ENCODE results near the gene SLC22A15. TPM values are rescaled to one million over a fixed set of nuclear protein-coding genes. Genes with fewer than 3 reads are reported as not detected.

Gene SLC22A15
- total and polyA plus RNA-seq, 2 experiments from 2014 or later = 2.7 to 3.8 TPM

- no peak overlapping the region for H3K4me3 ChIP-seq
- no peaks in the 10 kb centered on the region for H3F3A ChIP-seq (replicated peaks; ENCODE audit: low read depth)
- no peaks in the 10 kb centered on the region for H3K36me3 ChIP-seq (ENCODE audit: insufficient read depth)
- H3K4me1 ChIP-seq (ENCODE audit: insufficient read depth) = peaks cover 4% of the 10 kb centered on the region; the same call in 1 of the 2 replicates
- H3K27me3 Mint-ChIP-seq (ENCODE audit: insufficient read depth, low read depth, poor library complexity) = no peaks in the 10 kb centered on the region
- H3K79me2 ChIP-seq (replicated peaks; ENCODE audit: insufficient read depth) = no peaks in the 10 kb centered on the region; the same call in 1 of the 2 replicates
- no peaks in the 10 kb centered on the region for H3K9me2 ChIP-seq (ENCODE audit: insufficient read depth)
- peaks cover 3% of the 10 kb centered on the region; the same call in 2 of the 3 replicates for H3K4me1 Mint-ChIP-seq
- H3K27me3 ChIP-seq (ENCODE audit: insufficient read depth) = no peaks in the 10 kb centered on the region
- ATAC-seq (no peak), DNase-seq (ENCODE audit: low spot score) (no peak)
- H2AFZ ChIP-seq = no peak overlapping the region
- no peak overlapping the region for H3K27ac Mint-ChIP-seq
- no peak overlapping the region for H3K4me2 ChIP-seq
- no peak overlapping the region for H3K27ac ChIP-seq (ENCODE audit: low read depth)
- no peak for TF ChIP-seq STAT1 (IDR thresholded peaks at IDR 0.05; ENCODE audit: unreplicated experiment)
- no peak for TF ChIP-seq CTCF (conservative IDR thresholded peaks at IDR 0.05; ENCODE audit: low read depth in 2 of 2)
- no peak for TF ChIP-seq POLR2AphosphoS5 (IDR thresholded peaks at IDR 0.05; ENCODE audit: low read depth)
- TF ChIP-seq CREB1 (CRISPR knock-in tag; IDR thresholded peaks at IDR 0.05; ENCODE audit: low read depth) = no peak
- TF ChIP-seq ZNF114 (CRISPR knock-in tag; IDR thresholded peaks at IDR 0.05) = no peak
- no peak for TF ChIP-seq ZNF331 (CRISPR knock-in tag; IDR thresholded peaks at IDR 0.05; ENCODE audit: low read depth)
- no peak for TF ChIP-seq ZNF462 (CRISPR knock-in tag; IDR thresholded peaks at IDR 0.05)
- no peak for TF ChIP-seq ETS1 (IDR thresholded peaks at IDR 0.05)
- TF ChIP-seq NANOG (IDR thresholded peaks at IDR 0.05; ENCODE audit: borderline replicate concordance) = no peak
- TF ChIP-seq EZH2 (IDR thresholded peaks at IDR 0.05; ENCODE audit: low read depth, unreplicated experiment) = no peak
- no peak for TF ChIP-seq REST (IDR thresholded peaks at IDR 0.05; ENCODE audit: unreplicated experiment)
- no peak for TF ChIP-seq EZH2phosphoT487 (IDR thresholded peaks at IDR 0.05; ENCODE audit: unreplicated experiment)
- TF ChIP-seq JUNB (IDR thresholded peaks at IDR 0.05; ENCODE audit: unreplicated experiment) = no peak
- no peaks in the 10 kb centered on the region for H4K20me1 ChIP-seq (replicated peaks; ENCODE audit: insufficient read depth)
- H3K36me3 Mint-ChIP-seq (ENCODE audit: low read depth) = peaks cover 11% of the 10 kb centered on the region; the same call in 2 of the 3 replicates
- no peak overlapping the region for H3K4me3 Mint-ChIP-seq
- no peaks in the 10 kb centered on the region for H3K9me3 Mint-ChIP-seq
Measured at GRCh38 chr1:115989699-115990098, 13.4 kb downstream of the SLC22A15 start.

Measured in GM23338 (cell line).